ENCODE measurements around the gene CHM. TPM values are rescaled to one million over a fixed set of nuclear protein-coding genes. Genes with fewer than 3 reads are reported as not detected.

Gene CHM, protein sequence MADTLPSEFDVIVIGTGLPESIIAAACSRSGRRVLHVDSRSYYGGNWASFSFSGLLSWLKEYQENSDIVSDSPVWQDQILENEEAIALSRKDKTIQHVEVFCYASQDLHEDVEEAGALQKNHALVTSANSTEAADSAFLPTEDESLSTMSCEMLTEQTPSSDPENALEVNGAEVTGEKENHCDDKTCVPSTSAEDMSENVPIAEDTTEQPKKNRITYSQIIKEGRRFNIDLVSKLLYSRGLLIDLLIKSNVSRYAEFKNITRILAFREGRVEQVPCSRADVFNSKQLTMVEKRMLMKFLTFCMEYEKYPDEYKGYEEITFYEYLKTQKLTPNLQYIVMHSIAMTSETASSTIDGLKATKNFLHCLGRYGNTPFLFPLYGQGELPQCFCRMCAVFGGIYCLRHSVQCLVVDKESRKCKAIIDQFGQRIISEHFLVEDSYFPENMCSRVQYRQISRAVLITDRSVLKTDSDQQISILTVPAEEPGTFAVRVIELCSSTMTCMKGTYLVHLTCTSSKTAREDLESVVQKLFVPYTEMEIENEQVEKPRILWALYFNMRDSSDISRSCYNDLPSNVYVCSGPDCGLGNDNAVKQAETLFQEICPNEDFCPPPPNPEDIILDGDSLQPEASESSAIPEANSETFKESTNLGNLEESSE
- total RNA-seq: 10 to 100 TPM; 11.0 to 15.5 (median 14.1) TPM
- 10 to 100 TPM in 2 of 3 donors, 1 to 10 TPM in 1; 8.2 to 13.8 (median 11.1) TPM for polyA plus RNA-seq
- long read RNA-seq, donor 1, full-length matches to known transcripts: 2 of 4 reads
- long read RNA-seq, donor 1, partial matches to known transcripts: 2 of 4 reads
- long read RNA-seq, donor 1, other reads (novel, unspliced or antisense): 0 of 4 reads
- long read RNA-seq, donor 2, full-length matches to known transcripts: 3 of 9 reads
- long read RNA-seq, donor 2, partial matches to known transcripts: 1 of 9 reads
- long read RNA-seq, donor 2, other reads (novel, unspliced or antisense): 5 of 9 reads

DNA sequence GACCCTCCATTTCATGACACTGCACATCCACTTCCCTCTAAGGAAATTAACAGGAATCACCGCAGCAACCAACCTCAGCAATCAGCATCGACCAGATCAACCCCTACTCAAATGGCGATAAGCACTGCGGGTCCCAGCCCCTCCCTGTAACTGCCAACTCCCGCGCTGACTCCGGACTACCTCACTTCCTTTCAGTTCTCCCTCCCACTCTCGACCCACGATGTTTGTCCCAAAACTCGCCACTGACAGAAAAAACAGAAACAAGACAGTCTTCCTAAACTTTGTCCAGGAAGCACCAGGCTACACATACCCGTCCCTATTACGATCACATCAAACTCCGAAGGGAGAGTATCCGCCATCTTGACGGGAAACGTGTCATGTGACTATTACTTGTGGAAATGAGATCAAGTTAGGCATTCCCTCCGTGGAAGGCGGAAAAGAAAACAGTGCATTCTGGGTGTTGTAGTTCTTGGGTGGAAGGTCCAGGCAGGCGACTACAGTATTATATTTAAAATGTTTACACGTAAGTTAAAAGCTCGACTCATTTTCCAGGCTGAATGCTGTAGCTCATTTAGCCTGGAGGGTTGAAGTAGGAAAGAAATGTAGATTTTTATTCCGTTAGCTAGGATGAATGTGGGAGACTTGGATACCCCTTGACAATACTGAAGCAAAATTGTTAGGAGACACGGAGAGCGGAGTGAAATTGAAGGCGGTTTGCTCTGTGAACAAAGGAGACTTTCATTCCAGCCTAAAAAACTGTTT, at the start of gene CHM:
Gene CHM, minus strand, starts transcription at position 385 of the 762 bp plus-strand sequence. Its CDS starts 26 bp downstream, at position 359.
- ATAC-seq: peak; percentile 94 to 100 (median 99)
- Histone ChIP-seq H3K4me3 (peak within 1 kb of the TSS; percentile 75), H3K27me3 (ENCODE audit: insufficient read depth in 3 of 3, low read length in 2 of 3) (no peaks in the 10 kb centered on the region), H3K4me1 (peaks cover 16% of the 10 kb centered on the region), H3K9me3 (no peaks in the 10 kb centered on the region), H3K27ac (peak within 1 kb of the TSS; percentile 84), H3K36me3 (ENCODE audit: insufficient read depth in 1 of 2, low read depth in 1 of 2) (no peaks in the 10 kb centered on the region)
- 1 to 18% (median 2%) methylated on average over 25 of the region's 25 CpGs for WGBS, 3 donors
- peak; percentile 38 to 60 for DNase-seq
- intact Hi-C loops (cut with DNase I): no loop called here
- TF ChIP-seq, protein P1, sequence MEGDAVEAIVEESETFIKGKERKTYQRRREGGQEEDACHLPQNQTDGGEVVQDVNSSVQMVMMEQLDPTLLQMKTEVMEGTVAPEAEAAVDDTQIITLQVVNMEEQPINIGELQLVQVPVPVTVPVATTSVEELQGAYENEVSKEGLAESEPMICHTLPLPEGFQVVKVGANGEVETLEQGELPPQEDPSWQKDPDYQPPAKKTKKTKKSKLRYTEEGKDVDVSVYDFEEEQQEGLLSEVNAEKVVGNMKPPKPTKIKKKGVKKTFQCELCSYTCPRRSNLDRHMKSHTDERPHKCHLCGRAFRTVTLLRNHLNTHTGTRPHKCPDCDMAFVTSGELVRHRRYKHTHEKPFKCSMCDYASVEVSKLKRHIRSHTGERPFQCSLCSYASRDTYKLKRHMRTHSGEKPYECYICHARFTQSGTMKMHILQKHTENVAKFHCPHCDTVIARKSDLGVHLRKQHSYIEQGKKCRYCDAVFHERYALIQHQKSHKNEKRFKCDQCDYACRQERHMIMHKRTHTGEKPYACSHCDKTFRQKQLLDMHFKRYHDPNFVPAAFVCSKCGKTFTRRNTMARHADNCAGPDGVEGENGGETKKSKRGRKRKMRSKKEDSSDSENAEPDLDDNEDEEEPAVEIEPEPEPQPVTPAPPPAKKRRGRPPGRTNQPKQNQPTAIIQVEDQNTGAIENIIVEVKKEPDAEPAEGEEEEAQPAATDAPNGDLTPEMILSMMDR (IDR thresholded peaks at IDR 0.05): no peak

DNA sequence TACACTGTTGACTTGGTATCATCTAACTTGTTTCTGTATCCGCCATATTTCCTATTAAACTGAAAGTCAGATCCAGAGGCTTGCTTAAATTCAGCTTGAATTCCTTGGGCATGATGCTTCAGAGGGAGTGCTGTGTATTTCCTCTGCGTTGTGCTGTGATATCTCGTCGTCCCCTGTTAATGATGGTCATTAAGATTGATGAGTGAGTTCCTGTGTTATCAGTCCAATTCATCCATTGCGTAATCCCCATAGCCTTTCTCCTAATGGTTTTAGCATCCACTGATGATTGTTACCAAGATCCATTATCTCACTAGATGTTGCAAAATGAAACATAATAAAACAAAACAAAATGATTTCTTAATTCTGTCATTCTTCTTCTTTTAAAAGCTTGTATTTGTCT, 31.3 kb upstream of the CHM start:
- no peak for DNase-seq
- Histone ChIP-seq H3K9me3 (no peaks in the 10 kb centered on the region), H3K36me3 (ENCODE audit: insufficient read depth in 1 of 2, low read depth in 1 of 2) (no peaks in the 10 kb centered on the region), H3K4me1 (no peaks in the 10 kb centered on the region), H3K27me3 (ENCODE audit: insufficient read depth in 3 of 3, low read length in 2 of 3) (peaks cover 0 to 6% (median 0%) of the 10 kb centered on the region in 3 donors), H3K27ac (no peak overlapping the region), H3K4me3 (no peak overlapping the region)
- no peak for ATAC-seq
- intact Hi-C loops (cut with DNase I): no loop called here
- TF ChIP-seq, protein P1 (IDR thresholded peaks at IDR 0.05): no peak
- WGBS, 3 donors: 47 to 77% (median 66%) methylated on average over 5 of the region's 5 CpGs

DNA sequence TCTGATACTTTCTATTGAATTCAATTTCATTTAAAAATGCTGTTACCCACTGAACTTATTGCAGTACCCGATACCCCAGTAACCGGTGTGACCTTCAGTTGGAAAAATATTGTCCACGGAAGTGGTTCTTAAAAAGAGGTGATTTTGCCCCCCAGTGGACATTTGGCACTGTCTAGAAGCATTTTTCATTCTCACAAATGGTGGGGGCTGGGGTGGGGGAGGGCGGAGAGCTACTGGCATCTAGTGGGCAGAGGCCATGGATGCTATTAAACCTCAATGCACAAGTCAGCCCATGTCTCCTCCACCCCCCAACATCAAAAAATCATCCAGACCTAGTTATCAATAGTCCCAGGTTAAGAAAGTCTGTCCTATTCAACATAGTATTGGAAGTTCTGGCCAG, 19.6 kb upstream of the CHM start:
- intact Hi-C loops (cut with DNase I): no loop called here
- TF ChIP-seq, protein P1 (IDR thresholded peaks at IDR 0.05): no peak
- H3K27ac ChIP-seq: no peak overlapping the region
- peaks cover 0 to 6% (median 0%) of the 10 kb centered on the region in 3 donors for H3K27me3 ChIP-seq (ENCODE audit: insufficient read depth in 3 of 3, low read length in 2 of 3)
- H3K36me3 ChIP-seq (ENCODE audit: insufficient read depth in 1 of 2, low read depth in 1 of 2): no peaks in the 10 kb centered on the region
- DNase-seq (no peak), ATAC-seq (no peak)
- no peaks in the 10 kb centered on the region for H3K4me1 ChIP-seq
- H3K4me3 ChIP-seq: no peak overlapping the region
- WGBS, 3 donors: 66 to 69% (median 67%) methylated on average over 4 of the region's 4 CpGs
- no peaks in the 10 kb centered on the region for H3K9me3 ChIP-seq

DNA sequence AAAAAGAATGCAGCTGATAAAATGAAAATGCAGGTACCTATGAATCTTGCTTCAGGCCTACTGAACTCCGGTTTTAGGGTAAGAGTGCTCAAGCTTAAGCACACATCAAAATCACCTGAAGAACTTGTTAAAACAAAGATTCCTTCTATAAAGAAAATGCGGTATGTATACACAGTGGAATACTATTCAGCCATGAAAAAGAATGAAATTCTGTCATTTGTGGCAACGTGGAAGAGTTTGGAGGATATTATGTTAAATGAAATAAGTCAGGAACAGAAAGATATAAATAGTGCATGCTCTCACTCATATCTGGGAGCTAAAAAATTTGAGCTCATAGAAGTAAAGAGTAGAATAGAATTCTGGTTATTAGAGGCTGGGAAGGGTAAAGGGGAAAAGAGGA, 14.0 kb upstream of the CHM start:
- Histone ChIP-seq H3K4me1 (no peaks in the 10 kb centered on the region), H3K36me3 (ENCODE audit: insufficient read depth in 1 of 2, low read depth in 1 of 2) (no peaks in the 10 kb centered on the region), H3K9me3 (no peaks in the 10 kb centered on the region), H3K27ac (no peak overlapping the region), H3K27me3 (ENCODE audit: insufficient read depth in 3 of 3, low read length in 2 of 3) (peaks cover 0 to 6% (median 0%) of the 10 kb centered on the region in 3 donors), H3K4me3 (no peak overlapping the region)
- intact Hi-C loops (cut with DNase I): no loop called here
- ATAC-seq (no peak), DNase-seq (no peak)
- TF ChIP-seq, protein P1 (IDR thresholded peaks at IDR 0.05): no peak
- WGBS, 3 donors: 74 to 85% (median 80%) methylated on average over 3 of the region's 3 CpGs

All from psoas muscle (tissue), 8 donors.